B cell (primary cell): ENCODE measurements around the gene CBFB. TPM values are rescaled to one million over a fixed set of nuclear protein-coding genes. Genes with fewer than 3 reads are reported as not detected.

Experiments used
- ATAC-seq: fragments of 200-7000 bp; cut with Tn5 transposase; one replicate; pipeline ENCODE4 v1.10.0; 2021; ENCODE audit warnings: low read depth, mild to moderate bottlenecking, moderate number of reproducible peaks, moderate library complexity
- CTCF ChIA-PET: fragments of 350-600 bp; sonication (Branson Sonifier 250); formaldehyde crosslinking; loops from one replicate; lab custom pipeline; 2021; ENCODE audit warnings: antibody characterized with exemption, inconsistent platforms; lab: Charles Lee
- POLR2A ChIA-PET: fragments of 350-600 bp; sonication (Branson Sonifier 250); formaldehyde crosslinking; loops from one replicate; lab custom pipeline; 2021; ENCODE audit warnings: antibody characterized with exemption; lab: Charles Lee
- DNase-seq: peaks from one replicate; pipeline ENCODE4 v3.0.0; 2013
- H2AFZ ChIP-seq: 2 replicates; pipeline ENCODE4 v1.6.1; 2012; ENCODE audit warnings: mild to moderate bottlenecking, low read depth, low read length; ENCODE audit not compliant: insufficient read depth, poor library complexity, severe bottlenecking
- H3K27ac ChIP-seq, 2 donors: 1 replicate in 1 of 2; 2 replicates in 1 of 2; pipeline ENCODE4 v1.5.1; 2012 to 2013; ENCODE audit warnings: low read length in 2 of 2, mild to moderate bottlenecking in 2 of 2, moderate library complexity in 1 of 2
- H3K27me3 ChIP-seq, 4 experiments: fragments of 200-600 bp in 1 of 4; sonication (generic) in 1 of 4; replicated peaks in 1 of 4; 1 replicate in 2 of 4; 2 replicates in 2 of 4; pipeline versions ENCODE4 v1.6.1 to v1.7.0; 2013 to 2016; ENCODE audit warnings: low read length in 3 of 4, mild to moderate bottlenecking in 2 of 4, mixed read lengths in 1 of 4, moderate library complexity in 1 of 4; ENCODE audit not compliant: insufficient read depth in 4 of 4, control insufficient read depth in 3 of 4; ENCODE audit errors: control extremely low read depth in 1 of 4
- H3K36me3 ChIP-seq, 2 experiments: replicated peaks in 1 of 2; 1 replicate in 1 of 2; 2 replicates in 1 of 2; pipeline versions ENCODE4 v1.6.1 to v1.7.1; 2013; ENCODE audit warnings: low read length in 1 of 2; ENCODE audit not compliant: insufficient read depth in 2 of 2, control insufficient read depth in 1 of 2; ENCODE audit errors: control extremely low read depth in 1 of 2, extremely low read depth in 1 of 2
- H3K4me1 ChIP-seq, 2 donors: fragments of 200-600 bp in 1 of 2; sonication (generic) in 1 of 2; 1 replicate in 1 of 2; 2 replicates in 1 of 2; pipeline versions ENCODE4 v1.5.1 to v1.6.1; 2013 to 2017; ENCODE audit warnings: low read length in 2 of 2; ENCODE audit not compliant: control insufficient read depth in 2 of 2, insufficient read depth in 2 of 2
- H3K4me2 ChIP-seq: replicated peaks from 2 replicates; pipeline ENCODE3; 2012; ENCODE audit warnings: mild to moderate bottlenecking, low read depth, low read length; ENCODE audit not compliant: poor library complexity, severe bottlenecking
- H3K4me3 ChIP-seq, 5 experiments: fragments of 200-600 bp in 1 of 5; sonication (generic) in 1 of 5; 1 replicate in 3 of 5; 2 replicates in 2 of 5; pipeline versions ENCODE4 v1.5.1 to v1.7.0; 2011 to 2016; ENCODE audit warnings: low read length in 4 of 5, mild to moderate bottlenecking in 4 of 5, low read depth in 2 of 5, control low read depth in 1 of 5, moderate library complexity in 1 of 5; ENCODE audit not compliant: insufficient read depth in 1 of 5; ENCODE audit errors: control extremely low read depth in 1 of 5, extremely low read depth in 1 of 5
- H3K79me2 ChIP-seq: fragments of 200-600 bp; sonication (generic); one replicate; pipeline ENCODE4 v1.6.0; 2016; ENCODE audit warnings: low read length; ENCODE audit not compliant: control insufficient read depth, insufficient read depth
- H3K9ac ChIP-seq: fragments of 200-600 bp; sonication (generic); 2 replicates; pipeline ENCODE4 v1.6.1; 2017; ENCODE audit warnings: mild to moderate bottlenecking, low read length, moderate library complexity
- H3K9me3 ChIP-seq, 3 donors: one replicate each; pipeline versions ENCODE4 v1.6.1 to v1.7.1; 2013; ENCODE audit warnings: low read length in 2 of 3; ENCODE audit not compliant: control insufficient read depth in 2 of 3, insufficient read depth in 1 of 3; ENCODE audit errors: control extremely low read depth in 1 of 3
- H4K20me1 ChIP-seq: 2 replicates; pipeline ENCODE4 v1.6.0; 2012; ENCODE audit warnings: mild to moderate bottlenecking, low read length; ENCODE audit not compliant: insufficient read depth, control insufficient read depth, poor library complexity, severe bottlenecking
- H3K27ac Mint-ChIP-seq: one replicate; pipeline ENCODE4 v1.8.0; 2021; ENCODE audit warnings: mixed read lengths
- H3K27me3 Mint-ChIP-seq: one replicate; pipeline ENCODE4 v1.8.0; 2021; ENCODE audit warnings: mixed read lengths
- H3K4me1 Mint-ChIP-seq: one replicate; pipeline ENCODE4 v1.8.0; 2021; ENCODE audit warnings: mixed read lengths
- H3K4me3 Mint-ChIP-seq: one replicate; pipeline ENCODE4 v1.8.0; 2021; ENCODE audit warnings: mixed read lengths
- H3K9me3 Mint-ChIP-seq: one replicate; pipeline ENCODE4 v1.8.0; 2022; ENCODE audit warnings: mixed read lengths; ENCODE audit not compliant: insufficient read depth
- EZH2 ChIP-seq: IDR thresholded peaks from 2 replicates; pipeline ENCODE4 v1.6.1; 2012; ENCODE audit warnings: borderline replicate concordance, low read depth, mild to moderate bottlenecking, moderate library complexity, low read length; ENCODE audit not compliant: insufficient read depth, poor library complexity, severe bottlenecking
- WGBS: methylation state at CpG from one replicate; pipeline ENCODE4 v1.1.5; 2013; ENCODE audit warnings: missing lambda C conversion rate; ENCODE audit not compliant: insufficient coverage; 5-methylcytosine and 5-hydroxymethylcytosine counted together
- intact Hi-C: fragments of 100-400 bp; cut with micrococcal nuclease; formaldehyde crosslinking; loops from one replicate; pipeline ENCODE4 v1.10.0; 2022
- polyA plus RNA-seq: library from polyadenylated mRNA; depleted of rRNA; stranded (reverse); fragments of >200 nt; gene quantifications from 2 replicates; pipeline ENCODE4 v1.2.3, GENCODE V29; 2012
- total RNA-seq, 2 donors: library from RNA; stranded (reverse); fragments of 120-200 nt in 1 of 2; gene quantifications; 1 replicate in 1 of 2; 2 replicates in 1 of 2; pipeline versions ENCODE4 v1.2.3 to v1.2.4, GENCODE V29; 2013 to 2022
- TF ChIP-seq, protein P1 (sequence below): fragments of 200-600 bp; IDR thresholded peaks from one replicate; pipeline ENCODE4 v1.8.0; 2022; ENCODE audit warnings: antibody characterized with exemption, mild to moderate bottlenecking

The CBFB gene
- total and polyA plus RNA-seq, 2 donors (not counting 1 experiment from before 2014, with no cell fraction given) = 19.5 to 89.0 TPM

DNA sequence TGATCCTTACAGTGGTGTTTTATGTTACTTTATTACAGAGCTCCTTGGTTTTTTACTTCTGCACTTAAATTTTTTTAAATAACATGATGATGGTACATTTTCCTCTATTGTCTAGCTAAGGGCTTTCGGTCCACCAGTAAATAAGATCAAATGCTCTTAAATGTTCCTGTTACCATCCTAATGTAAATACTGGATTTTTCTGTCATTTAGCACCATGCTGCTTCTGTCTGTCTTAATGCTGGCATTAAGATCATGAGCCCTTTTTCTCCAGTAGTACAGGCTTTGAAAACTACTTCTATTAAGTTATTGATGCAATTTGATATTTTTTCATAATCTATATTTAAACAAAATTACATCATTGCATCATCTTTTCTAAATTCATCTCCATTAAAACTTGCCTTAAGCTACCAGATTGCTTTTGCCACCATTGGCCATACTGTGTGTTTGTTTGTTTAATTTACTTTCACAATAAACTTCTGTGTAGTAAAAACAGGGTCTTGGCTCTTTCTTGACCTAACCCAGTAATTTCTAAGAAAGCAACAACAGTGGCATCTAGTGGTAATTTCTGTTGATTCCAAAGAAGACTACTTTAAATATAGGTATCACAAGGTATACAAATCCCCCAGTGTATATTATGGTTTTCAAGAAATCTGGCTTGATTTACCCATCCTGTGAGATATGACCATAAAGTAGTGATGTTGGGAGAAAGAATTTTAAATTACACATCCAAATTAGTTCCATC is 71.8 kb downstream of the CBFB start:
- ATAC-seq = no peak
- H3K9me3 Mint-ChIP-seq = no peaks in the 10 kb centered on the region
- POLR2A ChIA-PET = no interaction called here

More for the DNA sequence above, 71.8 kb downstream of the CBFB start:
- TF ChIP-seq, protein P1, sequence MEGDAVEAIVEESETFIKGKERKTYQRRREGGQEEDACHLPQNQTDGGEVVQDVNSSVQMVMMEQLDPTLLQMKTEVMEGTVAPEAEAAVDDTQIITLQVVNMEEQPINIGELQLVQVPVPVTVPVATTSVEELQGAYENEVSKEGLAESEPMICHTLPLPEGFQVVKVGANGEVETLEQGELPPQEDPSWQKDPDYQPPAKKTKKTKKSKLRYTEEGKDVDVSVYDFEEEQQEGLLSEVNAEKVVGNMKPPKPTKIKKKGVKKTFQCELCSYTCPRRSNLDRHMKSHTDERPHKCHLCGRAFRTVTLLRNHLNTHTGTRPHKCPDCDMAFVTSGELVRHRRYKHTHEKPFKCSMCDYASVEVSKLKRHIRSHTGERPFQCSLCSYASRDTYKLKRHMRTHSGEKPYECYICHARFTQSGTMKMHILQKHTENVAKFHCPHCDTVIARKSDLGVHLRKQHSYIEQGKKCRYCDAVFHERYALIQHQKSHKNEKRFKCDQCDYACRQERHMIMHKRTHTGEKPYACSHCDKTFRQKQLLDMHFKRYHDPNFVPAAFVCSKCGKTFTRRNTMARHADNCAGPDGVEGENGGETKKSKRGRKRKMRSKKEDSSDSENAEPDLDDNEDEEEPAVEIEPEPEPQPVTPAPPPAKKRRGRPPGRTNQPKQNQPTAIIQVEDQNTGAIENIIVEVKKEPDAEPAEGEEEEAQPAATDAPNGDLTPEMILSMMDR = no peak
- no peak for TF ChIP-seq EZH2
- no peaks in the 10 kb centered on the region for H3K9me3 ChIP-seq
- no peak overlapping the region for H3K9ac ChIP-seq
- H3K4me1 Mint-ChIP-seq = peaks cover 16% of the 10 kb centered on the region
- H3K27ac Mint-ChIP-seq = no peak overlapping the region
- CTCF ChIA-PET = interaction anchor here (1.1 to 2.0 kb wide), 11 partner anchors 9 to 154 kb away, joined by 3 to 14 read pairs (median 4); partner anchors contain the start of gene PHAF1
- no peaks in the 10 kb centered on the region for H3K27me3 Mint-ChIP-seq
- no peaks in the 10 kb centered on the region for H4K20me1 ChIP-seq
- no peak overlapping the region for H3K27ac ChIP-seq
- H2AFZ ChIP-seq = no peak overlapping the region
- H3K36me3 ChIP-seq = peaks cover 0 to 22% of the 10 kb centered on the region in 2 experiments
- H3K4me3 Mint-ChIP-seq = no peak overlapping the region
- no peaks in the 10 kb centered on the region for H3K27me3 ChIP-seq
- peaks cover 10 to 12% of the 10 kb centered on the region in 2 donors for H3K4me1 ChIP-seq
- H3K4me2 ChIP-seq = no peak overlapping the region
- WGBS = 100% methylated on average over 1 of the region's 1 CpG
- intact Hi-C loops = loop anchor here (2.0 kb wide), 2 partner anchors 84 to 124 kb away; no protein-coding TSS in a partner anchor
- no peaks in the 10 kb centered on the region for H3K79me2 ChIP-seq
- H3K4me3 ChIP-seq = no peak overlapping the region
- DNase-seq = peak; percentile 34
